Ascending aorta (tissue), 2 donors: ENCODE measurements around the gene LSMEM2. TPM values are rescaled to one million over a fixed set of nuclear protein-coding genes. Genes with fewer than 3 reads are reported as not detected.
"Not testable (repeated sequence)": the region's sequence is repeated elsewhere in the genome, so short reads cannot be mapped to it uniquely, and the experiment has no call there.

Experiments
- DNase-seq, 2 donors: peaks; one replicate each; pipeline ENCODE4 v3.0.0-alpha.2; 2019; ENCODE audit warnings: low spot score in 2 of 2
- H3K27ac ChIP-seq, 2 donors: fragments of 200-600 bp; sonication (generic); one replicate each; pipeline ENCODE4 v1.5.1; 2016 to 2017; ENCODE audit warnings: mild to moderate bottlenecking in 1 of 2
- H3K27me3 ChIP-seq: fragments of 200-600 bp; sonication (generic); one replicate; pipeline ENCODE4 v1.5.1; 2017
- H3K36me3 ChIP-seq, 2 donors: fragments of 200-600 bp; sonication (generic); one replicate each; pipeline ENCODE4 v1.5.1; 2016
- H3K4me1 ChIP-seq, 2 donors: fragments of 200-600 bp; sonication (generic); one replicate each; pipeline ENCODE4 v1.5.1; 2016 to 2017; ENCODE audit warnings: mild to moderate bottlenecking in 1 of 2
- H3K4me3 ChIP-seq, 2 donors: fragments of 200-600 bp; sonication (generic); one replicate each; pipeline ENCODE4 v1.5.1; 2016 to 2017; ENCODE audit warnings: mild to moderate bottlenecking in 1 of 2
- H3K9me3 ChIP-seq, 2 donors: fragments of 200-600 bp; sonication (generic); one replicate each; pipeline ENCODE4 v1.5.1; 2016
- CTCF ChIP-seq, 3 experiments: fragments of 200-600 bp in 2 of 3; fragments of 450-650 bp in 1 of 3; sonication (generic) in 2 of 3; IDR thresholded peaks; one replicate each; pipeline ENCODE4 v1.5.1; 2016 to 2019; ENCODE audit warnings: antibody characterized with exemption in 3 of 3, mild to moderate bottlenecking in 1 of 3, moderate library complexity in 1 of 3
- intact Hi-C: fragments of 100-400 bp; cut with DNase I; formaldehyde crosslinking; loops from one replicate; pipeline ENCODE4 v1.15.1; 2023
- total RNA-seq: library from RNA; depleted of rRNA; stranded (reverse); fragments of >200 nt; gene quantifications from one replicate; pipeline ENCODE4 v1.1.0, GENCODE V29; 2016

LSMEM2 gene
- total RNA-seq, 1 donor from 2014 or later: not detected

DNA sequence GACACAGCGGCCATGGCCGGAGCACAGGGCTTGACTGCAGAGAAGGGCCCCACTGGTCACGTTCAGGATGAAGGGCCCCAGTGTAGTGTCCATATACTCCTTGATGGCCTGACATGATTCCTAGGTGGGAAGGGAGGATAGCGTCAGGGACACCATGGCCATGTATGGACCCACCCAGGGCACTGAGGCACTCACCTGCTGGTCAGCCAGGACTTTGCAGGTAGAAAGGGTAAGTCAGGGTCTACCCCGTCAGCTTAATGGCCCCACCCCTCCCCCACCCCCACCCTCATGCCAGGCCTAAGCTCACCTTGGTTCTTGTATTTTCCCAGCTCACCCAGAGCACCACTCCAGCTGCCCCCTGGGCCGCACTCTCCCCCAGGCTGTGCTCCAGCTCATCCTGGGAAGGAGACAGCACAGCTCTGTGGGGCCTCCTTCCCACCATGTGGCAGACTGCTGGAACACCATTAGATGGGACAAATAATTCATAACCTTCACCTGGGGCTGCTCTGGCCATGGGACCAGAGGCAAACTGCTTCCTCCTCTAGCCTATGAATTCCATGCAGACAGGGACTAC lies 21.9 kb downstream of the LSMEM2 start:
- peaks cover 0 to 10% of the 10 kb centered on the region in 2 donors for H3K36me3 ChIP-seq
- peak overlapping the region; percentile 77 to 78 for H3K27ac ChIP-seq
- H3K4me1 ChIP-seq: peaks cover 13 to 19% of the 10 kb centered on the region in 2 donors
- intact Hi-C loops: no loop called here
- no peak for TF ChIP-seq CTCF (IDR thresholded peaks at IDR 0.05)
- DNase-seq: no peak
- no peaks in the 10 kb centered on the region for H3K9me3 ChIP-seq
- no peaks in the 10 kb centered on the region for H3K27me3 ChIP-seq
- H3K4me3 ChIP-seq: peak overlapping the region in 1 of 2 donors; percentile 89

GRCh38 chr3:50302095-50303012 lies 23.5 kb downstream of the LSMEM2 start:
- no peak for DNase-seq
- intact Hi-C loops: no loop called here
- H3K4me1 ChIP-seq: peaks cover 13 to 19% of the 10 kb centered on the region in 2 donors
- peak overlapping the region in 1 of 2 donors; percentile 38 for H3K27ac ChIP-seq
- no peak for TF ChIP-seq CTCF (IDR thresholded peaks at IDR 0.05)
- H3K36me3 ChIP-seq: no peaks in the 10 kb centered on the region
- H3K27me3 ChIP-seq: no peaks in the 10 kb centered on the region
- no peaks in the 10 kb centered on the region for H3K9me3 ChIP-seq
- H3K4me3 ChIP-seq: peak overlapping the region in 1 of 2 donors; percentile 17

GRCh38 chr3:50303013-50303815 lies 24.3 kb downstream of the LSMEM2 start, which contains the start of gene HYAL1:
Gene HYAL1, minus strand, starts transcription at chr3:50303574. Its CDS starts 618 bp downstream, at chr3:50302956.
- TF ChIP-seq CTCF (IDR thresholded peaks at IDR 0.05): no peak
- Histone ChIP-seq H3K9me3 (no peaks in the 10 kb centered on the region), H3K36me3 (no peaks in the 10 kb centered on the region), H3K27ac (peak within 1 kb of the TSS; percentile 17 to 38), H3K4me1 (peaks cover 13 to 16% of the 10 kb centered on the region in 2 donors), H3K4me3 (peak within 1 kb of the TSS; percentile 17 to 33), H3K27me3 (no peaks in the 10 kb centered on the region)
- intact Hi-C loops: no loop called here
- no peak for DNase-seq

DNA sequence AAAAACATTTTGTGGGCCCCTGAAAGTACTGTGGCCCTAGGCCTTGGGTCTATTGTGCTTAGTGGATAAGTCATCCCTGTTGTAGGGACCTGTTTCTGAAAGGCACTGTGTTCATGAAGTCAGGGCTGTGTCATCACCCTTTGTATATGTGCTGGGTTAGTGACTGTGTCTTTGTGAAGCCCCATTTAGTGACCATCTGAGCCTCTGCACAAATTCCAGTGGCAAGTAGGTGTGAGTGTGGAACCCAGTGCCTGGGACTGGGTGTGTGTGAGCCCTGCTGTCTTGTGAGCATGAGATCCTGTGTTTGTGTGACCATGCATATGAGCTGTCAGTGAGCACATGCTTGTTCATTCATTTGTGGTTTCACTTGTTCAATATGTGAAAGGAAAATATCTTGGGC lies 25.7 kb downstream of the LSMEM2 start:
- H3K27ac ChIP-seq: no peak overlapping the region
- no peak overlapping the region for H3K4me3 ChIP-seq
- no peak for DNase-seq
- H3K27me3 ChIP-seq: no peaks in the 10 kb centered on the region
- peaks cover 7 to 8% of the 10 kb centered on the region in 2 donors for H3K4me1 ChIP-seq
- no peaks in the 10 kb centered on the region for H3K36me3 ChIP-seq
- intact Hi-C loops: no loop called here
- TF ChIP-seq CTCF (IDR thresholded peaks at IDR 0.05): no peak
- H3K9me3 ChIP-seq: no peaks in the 10 kb centered on the region

- DNase-seq, H3K36me3 ChIP-seq, H3K27ac ChIP-seq, H3K4me3 ChIP-seq, intact Hi-C loops, H3K27me3 ChIP-seq, H3K9me3 ChIP-seq, H3K4me1 ChIP-seq: not testable (repeated sequence)
Observed at GRCh38 chr3:50312041-50312440, 33.2 kb downstream of the LSMEM2 start.
